HG02610 (cell line): ENCODE results near the gene LMF1.

Source experiments
- ATAC-seq: cut with Tn5 transposase; IDR thresholded peaks from one replicate; pipeline ENCODE4 v1.9.1; 2021; ENCODE audit warnings: mild to moderate bottlenecking, moderate library complexity; ENCODE audit not compliant: unreplicated experiment

The LMF1 gene

GRCh38 chr16:986411-986810 is 15.6 kb upstream of the LMF1 start:
- ATAC-seq = no peak

- ATAC-seq = no peak
Observed at GRCh38 chr16:985646-986400, 15.0 kb upstream of the LMF1 start.

- no peak for ATAC-seq
Observed at GRCh38 chr16:984736-985636, 14.2 kb upstream of the LMF1 start.

GRCh38 chr16:984121-984694 is 13.4 kb upstream of the LMF1 start:
- no peak for ATAC-seq

GRCh38 chr16:983044-984030 is 12.6 kb upstream of the LMF1 start:
- ATAC-seq = no peak

- no peak for ATAC-seq
Observed at GRCh38 chr16:982145-983043, 11.6 kb upstream of the LMF1 start.

GRCh38 chr16:981695-982144 is 10.9 kb upstream of the LMF1 start, which contains the start of gene SOX8:
SOX8 (plus strand) TSS chr16:981770; CDS start chr16:981923, 153 bp downstream.
- no peak for ATAC-seq

- ATAC-seq = no peak
Observed at GRCh38 chr16:980595-980854, 9.7 kb upstream of the LMF1 start.

- no peak for ATAC-seq
Observed at GRCh38 chr16:979859-980594, 9.2 kb upstream of the LMF1 start.

- no peak for ATAC-seq
Observed at GRCh38 chr16:979147-979546, 8.4 kb upstream of the LMF1 start.

GRCh38 chr16:978403-978802 is 7.6 kb upstream of the LMF1 start:
- ATAC-seq = no peak

GRCh38 chr16:977896-978295 is 7.1 kb upstream of the LMF1 start:
- no peak for ATAC-seq

GRCh38 chr16:977081-977701 is 6.4 kb upstream of the LMF1 start:
- no peak for ATAC-seq

- no peak for ATAC-seq
Observed at GRCh38 chr16:976389-976931, 5.7 kb upstream of the LMF1 start.

- no peak for ATAC-seq
Observed at GRCh38 chr16:975291-975690, 4.5 kb upstream of the LMF1 start.

GRCh38 chr16:974611-975261 is 4.0 kb upstream of the LMF1 start:
- no peak for ATAC-seq

GRCh38 chr16:974001-974601 is 3.3 kb upstream of the LMF1 start:
- no peak for ATAC-seq
